H1 (cell line): ENCODE measurements around the gene CELF4. TPM values are rescaled to one million over a fixed set of nuclear protein-coding genes. Genes with fewer than 3 reads are reported as not detected.

Source experiments
- CTCF ChIA-PET: fragments of 300-600 bp; sonication (Branson Sonifier 250); formaldehyde crosslinking; loops from one replicate; lab custom pipeline; 2021; ENCODE audit not compliant: partially characterized antibody; lab: Charles Lee
- POLR2A ChIA-PET: fragments of 300-600 bp; sonication (Branson Sonifier 250); formaldehyde crosslinking; loops from one replicate; lab custom pipeline; 2021; ENCODE audit warnings: inconsistent platforms; ENCODE audit not compliant: partially characterized antibody; lab: Charles Lee
- DNase-seq, 2 experiments: peaks; one replicate each; pipeline versions ENCODE4 v3.0.0 to v3.0.0-alpha.2; 2010 to 2022; ENCODE audit warnings: low spot score in 2 of 2, low read depth in 1 of 2, mixed read lengths in 1 of 2
- FAIRE-seq: peaks from 2 replicates; lab custom pipeline; 2011; peaks lifted over from hg19 to GRCh38; lab: Jason Lieb, UNC
- H2AFZ ChIP-seq: 2 replicates; pipeline ENCODE4 v1.8.1; 2012; ENCODE audit warnings: low read length, inconsistent platforms
- H2AK5ac ChIP-seq: 2 replicates; pipeline ENCODE4 v1.6.1; 2013; ENCODE audit warnings: low read depth, low read length
- H2BK120ac ChIP-seq: replicated peaks from 2 replicates; pipeline ENCODE3; 2013; ENCODE audit warnings: low read depth, low read length, inconsistent platforms
- H2BK12ac ChIP-seq: 2 replicates; pipeline ENCODE4 v1.6.1; 2013; ENCODE audit warnings: low read depth, low read length
- H2BK15ac ChIP-seq: 2 replicates; pipeline ENCODE4 v1.6.1; 2013; ENCODE audit warnings: low read length
- H2BK20ac ChIP-seq: 2 replicates; pipeline ENCODE4 v1.6.1; 2013; ENCODE audit warnings: low read length
- H2BK5ac ChIP-seq: 2 replicates; pipeline ENCODE4 v1.6.1; 2013; ENCODE audit warnings: low read depth, low read length
- H3K14ac ChIP-seq: 2 replicates; pipeline ENCODE4 v1.6.1; 2013; ENCODE audit warnings: inconsistent platforms; ENCODE audit not compliant: insufficient read length
- H3K18ac ChIP-seq: 2 replicates; pipeline ENCODE4 v1.6.1; 2013; ENCODE audit warnings: low read length; ENCODE audit errors: extremely low read depth
- H3K23ac ChIP-seq: 2 replicates; pipeline ENCODE4 v1.6.1; 2013; ENCODE audit warnings: inconsistent platforms; ENCODE audit not compliant: insufficient read length
- H3K23me2 ChIP-seq: 2 replicates; pipeline ENCODE4 v1.6.1; 2013; ENCODE audit warnings: low read depth, low read length
- H3K27ac ChIP-seq: 2 replicates; pipeline ENCODE4 v1.6.1; 2011; ENCODE audit warnings: low read depth, low read length, inconsistent platforms
- H3K27me3 ChIP-seq, 4 experiments: replicated peaks in 1 of 4; 1 replicate in 1 of 4; 2 replicates in 3 of 4; pipeline versions ENCODE4 v1.6.1 to v1.8.1; 2011 to 2013; ENCODE audit warnings: low read length in 3 of 4, mild to moderate bottlenecking in 3 of 4, inconsistent platforms in 2 of 4, mixed read lengths in 2 of 4, moderate library complexity in 1 of 4; ENCODE audit not compliant: control insufficient read depth in 3 of 4, insufficient read depth in 3 of 4; ENCODE audit errors: extremely low read depth in 1 of 4
- H3K36me3 ChIP-seq, 4 experiments: 2 replicates each; pipeline versions ENCODE4 v1.6.1 to v1.8.1; 2011 to 2013; ENCODE audit warnings: mild to moderate bottlenecking in 4 of 4, low read length in 3 of 4, moderate library complexity in 2 of 4, control low read depth in 1 of 4, inconsistent platforms in 1 of 4; ENCODE audit not compliant: insufficient read depth in 4 of 4, control insufficient read depth in 2 of 4
- H3K4ac ChIP-seq: replicated peaks from 2 replicates; pipeline ENCODE3; 2013; ENCODE audit warnings: low read length, low read depth, mixed read lengths, inconsistent platforms; ENCODE audit not compliant: insufficient read length
- H3K4me1 ChIP-seq, 4 experiments: replicated peaks in 1 of 4; 1 replicate in 1 of 4; 2 replicates in 3 of 4; pipeline versions ENCODE4 v1.6.1 to v1.8.1; 2011 to 2013; ENCODE audit warnings: low read length in 3 of 4, inconsistent platforms in 2 of 4, mixed read lengths in 1 of 4; ENCODE audit not compliant: insufficient read depth in 4 of 4, control insufficient read depth in 3 of 4
- H3K4me2 ChIP-seq, 2 experiments: 2 replicates each; pipeline versions ENCODE4 v1.6.1 to v1.8.1; 2011 to 2013; ENCODE audit warnings: low read depth in 2 of 2, low read length in 2 of 2, control low read depth in 1 of 2, inconsistent platforms in 1 of 2, mild to moderate bottlenecking in 1 of 2; ENCODE audit not compliant: insufficient read depth in 1 of 2
- H3K4me3 ChIP-seq, 4 experiments: fragments of 200-600, 300-600 bp in 1 of 4; sonication (generic), shearing (Covaris generic), sonication (Bioruptor Twin) in 1 of 4; 2 replicates each; pipeline versions ENCODE4 v1.5.1 to v1.8.1; 2011 to 2016; ENCODE audit warnings: low read length in 4 of 4, low read depth in 3 of 4, control low read depth in 2 of 4, inconsistent platforms in 2 of 4, mild to moderate bottlenecking in 2 of 4, mixed read lengths in 1 of 4, moderate library complexity in 1 of 4; ENCODE audit not compliant: insufficient read depth in 2 of 4; ENCODE audit errors: extremely low read depth in 1 of 4
- H3K56ac ChIP-seq: replicated peaks from 2 replicates; pipeline ENCODE3; 2013; ENCODE audit warnings: low read depth, mild to moderate bottlenecking, mixed read lengths, low read length, inconsistent platforms; ENCODE audit not compliant: insufficient read length
- H3K79me1 ChIP-seq: 2 replicates; pipeline ENCODE4 v1.6.1; 2013; ENCODE audit warnings: low read depth, low read length, control low read depth
- H3K79me2 ChIP-seq, 2 experiments: 2 replicates each; pipeline versions ENCODE4 v1.6.1 to v1.8.1; 2012 to 2013; ENCODE audit warnings: low read length in 2 of 2, mild to moderate bottlenecking in 2 of 2, inconsistent platforms in 1 of 2; ENCODE audit not compliant: insufficient read depth in 2 of 2, control insufficient read depth in 1 of 2
- H3K9ac ChIP-seq, 4 experiments: replicated peaks in 1 of 4; 1 replicate in 1 of 4; 2 replicates in 3 of 4; pipeline versions ENCODE4 v1.6.1 to v1.8.1; 2011 to 2013; ENCODE audit warnings: low read depth in 3 of 4, low read length in 3 of 4, control low read depth in 2 of 4, mild to moderate bottlenecking in 2 of 4, moderate library complexity in 2 of 4, inconsistent platforms in 1 of 4; ENCODE audit errors: extremely low read depth in 1 of 4
- H3K9me3 ChIP-seq, 2 experiments: 2 replicates each; pipeline versions ENCODE4 v1.6.1 to v1.8.1; 2012 to 2013; ENCODE audit warnings: mild to moderate bottlenecking in 2 of 2, moderate library complexity in 2 of 2, control low read depth in 1 of 2, inconsistent platforms in 1 of 2, low read depth in 1 of 2, low read length in 1 of 2, mixed read lengths in 1 of 2; ENCODE audit not compliant: insufficient read depth in 2 of 2
- H4K20me1 ChIP-seq, 2 experiments: replicated peaks in 1 of 2; 2 replicates each; pipeline versions ENCODE3 to v1.8.1; 2011 to 2013; ENCODE audit warnings: inconsistent platforms in 2 of 2, low read length in 2 of 2, mild to moderate bottlenecking in 1 of 2; ENCODE audit not compliant: insufficient read depth in 2 of 2, control insufficient read depth in 1 of 2
- H4K5ac ChIP-seq: 2 replicates; pipeline ENCODE4 v1.6.1; 2013; ENCODE audit warnings: low read length, low read depth, mixed read lengths, inconsistent platforms; ENCODE audit not compliant: insufficient read length
- H4K8ac ChIP-seq: 2 replicates; pipeline ENCODE4 v1.8.0; 2013; ENCODE audit warnings: mild to moderate bottlenecking, moderate library complexity, low read length, inconsistent platforms; ENCODE audit not compliant: insufficient read depth; ENCODE audit errors: extremely low read depth
- H4K91ac ChIP-seq: replicated peaks from 2 replicates; pipeline ENCODE3; 2013; ENCODE audit warnings: low read length, mixed read lengths, inconsistent platforms; ENCODE audit not compliant: insufficient read length
- ASH2L ChIP-seq: fragments of 200-600, 300-600 bp; sonication (generic); IDR thresholded peaks from one replicate; pipeline ENCODE4 v1.7.1; 2017; ENCODE audit warnings: low read length
- CREB1 ChIP-seq: IDR thresholded peaks from 2 replicates; pipeline ENCODE4 v1.6.1; 2012; ENCODE audit warnings: inconsistent platforms
- HDAC6 ChIP-seq: IDR thresholded peaks from one replicate; pipeline ENCODE4 v1.7.1; 2012; ENCODE audit warnings: low read depth, mild to moderate bottlenecking, inconsistent platforms, low read length, moderate library complexity
- KDM4A ChIP-seq: IDR thresholded peaks from one replicate; pipeline ENCODE4 v1.7.1; 2012; ENCODE audit warnings: low read depth, mild to moderate bottlenecking, moderate library complexity, low read length, inconsistent platforms; ENCODE audit not compliant: severe bottlenecking
- RFX5 ChIP-seq: IDR thresholded peaks from 2 replicates; pipeline ENCODE4 v1.6.1; 2011; ENCODE audit warnings: low read depth, low read length, improper control_type of control experiment, borderline replicate concordance
- SIX5 ChIP-seq: IDR thresholded peaks from 2 replicates; pipeline ENCODE4 v1.6.1; 2011; ENCODE audit warnings: mild to moderate bottlenecking, low read depth, low read length
- TCF12 ChIP-seq: IDR thresholded peaks from 2 replicates; pipeline ENCODE4 v1.6.1; 2011; ENCODE audit warnings: low read depth, mild to moderate bottlenecking, low read length
- WGBS, 2 experiments: shearing (Covaris generic) in 1 of 2; methylation state at CpG; one replicate each; pipeline versions ENCODE4 v1.1.6 to v1.1.7; 2013 to 2015; ENCODE audit warnings: low lambda C conversion rate in 2 of 2, mixed read lengths in 2 of 2, inconsistent platforms in 1 of 2, low coverage in 1 of 2, missing lambda C conversion rate in 1 of 2; ENCODE audit not compliant: insufficient replicate concordance in 2 of 2, insufficient coverage in 1 of 2, insufficient read length in 1 of 2; ENCODE audit errors: extremely low coverage in 1 of 2, missing lambda C conversion rate in 1 of 2; 5-methylcytosine and 5-hydroxymethylcytosine counted together
- polyA plus RNA-seq, 7 experiments: library from polyadenylated mRNA; depleted of rRNA in 3 of 7; stranded (reverse) in 5 of 7; unstranded in 2 of 7; fragments of >200 nt in 5 of 7; fragments of 200-250 nt in 2 of 7; gene quantifications; 1 replicate in 5 of 7; 2 replicates in 1 of 7; 4 replicates in 1 of 7; pipeline versions ENCODE4 v1.2.1 to v1.2.3, GENCODE V29; 2011 to 2013; ENCODE audit warnings: missing spikeins in 2 of 7, mixed read lengths in 2 of 7
- total RNA-seq: library from RNA; stranded (reverse); fragmentation: NEBNext Ultra II Directional; extraction: Animal tissue kit (Norgen Biotek cat#: 25700); gene quantifications from 2 replicates; pipeline ENCODE4 v1.2.1, GENCODE V29; 2021

The CELF4 gene
- total and polyA plus RNA-seq, 2 of the 8 experiments (the other 6 are each of a cell fraction or from before 2014, with no cell fraction given) = 1.6 to 3.4 TPM

DNA sequence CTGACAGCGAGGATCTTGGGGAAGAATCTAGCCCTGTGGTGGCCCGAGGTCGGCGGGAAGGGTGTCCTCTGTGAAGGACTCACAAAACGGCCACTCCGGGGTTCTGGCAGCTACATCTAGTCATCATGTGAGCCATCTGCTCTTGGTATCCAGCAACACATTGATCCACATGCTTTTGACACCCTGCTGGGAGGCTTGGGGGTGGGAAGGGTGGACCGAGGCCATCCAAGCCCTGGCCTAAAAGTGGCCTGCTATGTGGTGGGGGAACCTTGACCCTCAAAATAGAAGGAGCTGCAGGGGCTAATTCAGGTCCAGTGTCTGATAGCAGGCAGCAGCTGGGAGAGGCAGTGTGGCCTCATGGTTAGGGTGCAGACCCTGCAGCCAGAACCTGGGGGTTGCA, 145.7 kb downstream of the CELF4 start:
- no peak overlapping the region for H4K5ac ChIP-seq
- DNase-seq (no peak), FAIRE-seq (no peak)
- H3K14ac ChIP-seq = no peak overlapping the region
- no peaks in the 10 kb centered on the region for H3K9me3 ChIP-seq
- no peak overlapping the region for H3K56ac ChIP-seq
- peaks cover 0 to 15% (median 6%) of the 10 kb centered on the region in 4 experiments; a peak in 3 of 7 replicates for H3K4me1 ChIP-seq
- H3K4ac ChIP-seq = no peak overlapping the region
- no peak overlapping the region for H3K9ac ChIP-seq
- no peak overlapping the region for H2AFZ ChIP-seq
- H2BK5ac ChIP-seq = no peak overlapping the region
- no peaks in the 10 kb centered on the region for H3K36me3 ChIP-seq
- no peak overlapping the region for H3K4me3 ChIP-seq
- H2BK20ac ChIP-seq = no peak overlapping the region
- H3K27me3 ChIP-seq = no peaks in the 10 kb centered on the region; a peak in 3 of 7 replicates
- no peak overlapping the region for H2BK120ac ChIP-seq
- H3K23me2 ChIP-seq = no peaks in the 10 kb centered on the region; the same call in 1 of the 2 replicates
- H3K79me1 ChIP-seq = no peaks in the 10 kb centered on the region; the same call in 1 of the 2 replicates
- H2AK5ac ChIP-seq = no peak overlapping the region
- H3K79me2 ChIP-seq = no peaks in the 10 kb centered on the region
- H4K91ac ChIP-seq = no peak overlapping the region
- H3K18ac ChIP-seq = no peak overlapping the region
- H4K8ac ChIP-seq = no peak overlapping the region
- WGBS, 2 experiments = 94% methylated on average over 7 of the region's 7 CpGs; no CpG with 5 or more reads in 1 of the 2 experiments
- H3K23ac ChIP-seq = no peak overlapping the region
- no peaks in the 10 kb centered on the region for H4K20me1 ChIP-seq
- TF ChIP-seq HDAC6 (no peak), KDM4A (no peak), CREB1 (no peak), ASH2L (no peak), SIX5 (no peak), RFX5 (no peak), TCF12 (no peak)
- no peak overlapping the region for H2BK15ac ChIP-seq
- H3K27ac ChIP-seq = no peak overlapping the region
- H2BK12ac ChIP-seq = no peak overlapping the region
- CTCF ChIA-PET = interaction anchor here (1.0 to 1.6 kb wide), 5 partner anchors 34 to 134 kb away, joined by 3 to 4 read pairs (median 3); no protein-coding TSS in a partner anchor
- no peak overlapping the region for H3K4me2 ChIP-seq
- POLR2A ChIA-PET = interaction anchor here (1.3 kb wide), 1 partner anchor 11 kb away, joined by 3 read pairs; no protein-coding TSS in a partner anchor
